ENCODE results near the gene PACS1.
"Not testable (repeated sequence)": the region's sequence is repeated elsewhere in the genome, so short reads cannot be mapped to it uniquely, and the experiment has no call there.

The PACS1 gene

GRCh38 chr11:66263231-66263630 is 193.2 kb downstream of the PACS1 start:
- no peak for DNase-seq

- DNase-seq = no peak
Observed at GRCh38 chr11:66263785-66264184, 193.7 kb downstream of the PACS1 start.

- no peak for DNase-seq
Observed at GRCh38 chr11:66264383-66264782, 194.3 kb downstream of the PACS1 start.

- no peak for DNase-seq
Observed at GRCh38 chr11:66264914-66265313, 194.8 kb downstream of the PACS1 start.

GRCh38 chr11:66265531-66266377 is 195.7 kb downstream of the PACS1 start:
- no peak for DNase-seq

- DNase-seq = no peak
Observed at GRCh38 chr11:66266378-66267038, 196.4 kb downstream of the PACS1 start.

- DNase-seq = no peak
Observed at GRCh38 chr11:66267039-66267378, 196.9 kb downstream of the PACS1 start.

- DNase-seq = peak; percentile 81
Observed at GRCh38 chr11:66267379-66268243, 197.5 kb downstream of the PACS1 start.

- peak; percentile 100 for DNase-seq
Observed at GRCh38 chr11:66268244-66268951, 198.3 kb downstream of the PACS1 start, which contains the start of gene RAB1B. TSS of gene RAB1B (plus strand) at chr11:66268639. CDS start at chr11:66268680, 41 bp downstream.

GRCh38 chr11:66268952-66269905 is 199.2 kb downstream of the PACS1 start:
- DNase-seq = peak; percentile 47

GRCh38 chr11:66271816-66272215 is 201.7 kb downstream of the PACS1 start:
- DNase-seq = no peak

- DNase-seq = no peak
Observed at GRCh38 chr11:66272596-66272995, 202.5 kb downstream of the PACS1 start.

- DNase-seq = no peak
Observed at GRCh38 chr11:66274219-66274618, 204.1 kb downstream of the PACS1 start.

GRCh38 chr11:66275396-66275795 is 205.3 kb downstream of the PACS1 start:
- no peak for DNase-seq

- DNase-seq = no peak
Observed at GRCh38 chr11:66275984-66276612, 206.0 kb downstream of the PACS1 start.

GRCh38 chr11:66276619-66277018 is 206.5 kb downstream of the PACS1 start:
- not testable (repeated sequence) for DNase-seq

- DNase-seq = not testable (repeated sequence)
Observed at GRCh38 chr11:66277064-66277463, 207.0 kb downstream of the PACS1 start.

- DNase-seq = no peak
Observed at GRCh38 chr11:66277471-66278362, 207.6 kb downstream of the PACS1 start, which contains the start of gene CNIH2. TSS of gene CNIH2 (plus strand) at chr11:66278175. CDS start at chr11:66278457, 282 bp downstream.

GRCh38 chr11:66278363-66279091 is 208.5 kb downstream of the PACS1 start:
- DNase-seq = no peak
